GM18505 (cell line): Measurements from ENCODE around the gene HAO1.
A peak's percentile ranks its signal among the peaks of the same experiment; 100 is the strongest.
"Not testable (repeated sequence)": the region's sequence is repeated elsewhere in the genome, so short reads cannot be mapped to it uniquely, and the experiment has no call there.

Experiments
- ATAC-seq: cut with Tn5 transposase; IDR thresholded peaks from one replicate; pipeline ENCODE4 v1.9.1; 2021; ENCODE audit not compliant: unreplicated experiment
- POLR2A ChIP-seq: IDR thresholded peaks from 4 replicates; pipeline ENCODE4 v1.6.1; 2011; ENCODE audit warnings: borderline replicate concordance; ENCODE audit not compliant: insufficient read depth, insufficient read length; ENCODE audit errors: extremely low read depth

The HAO1 gene

GRCh38 chr20:7940341-7940740 is at the start of gene HAO1:
TSS of gene HAO1 (minus strand) at chr20:7940458. CDS start at chr20:7940422, 36 bp downstream.
- TF ChIP-seq POLR2A: no peak
- ATAC-seq: no peak

- TF ChIP-seq POLR2A: no peak
- ATAC-seq: no peak
These were observed 49.1 kb upstream of the HAO1 start for GRCh38 chr20:7989379-7989778.

GRCh38 chr20:7985916-7986315 is 45.7 kb upstream of the HAO1 start:
- TF ChIP-seq POLR2A: no peak
- ATAC-seq: no peak

- no peak for ATAC-seq
- TF ChIP-seq POLR2A: no peak
These were observed 43.9 kb upstream of the HAO1 start for GRCh38 chr20:7984192-7984591.

- TF ChIP-seq POLR2A: no peak
- no peak for ATAC-seq
These were observed 41.1 kb upstream of the HAO1 start for GRCh38 chr20:7981374-7981773.

GRCh38 chr20:7980332-7981046 is 40.2 kb upstream of the HAO1 start:
- peak; percentile 68 for ATAC-seq

GRCh38 chr20:7977709-7978108 is 37.5 kb upstream of the HAO1 start:
- no peak for ATAC-seq
- TF ChIP-seq POLR2A: no peak

More at GRCh38 chr20:7980332-7981046, 40.2 kb upstream of the HAO1 start:
- TF ChIP-seq POLR2A: no peak

- no peak for ATAC-seq
- no peak for TF ChIP-seq POLR2A
These were observed 35.7 kb upstream of the HAO1 start for GRCh38 chr20:7975851-7976414.

- ATAC-seq: no peak
These were observed 34.7 kb upstream of the HAO1 start for GRCh38 chr20:7974785-7975435.

GRCh38 chr20:7971536-7972280 is 31.4 kb upstream of the HAO1 start:
- TF ChIP-seq POLR2A: no peak
- ATAC-seq: no peak

More at GRCh38 chr20:7974785-7975435, 34.7 kb upstream of the HAO1 start:
- TF ChIP-seq POLR2A: no peak

GRCh38 chr20:7967199-7967844 is 27.1 kb upstream of the HAO1 start:
- no peak for ATAC-seq
- no peak for TF ChIP-seq POLR2A

GRCh38 chr20:7966176-7966575 is 25.9 kb upstream of the HAO1 start:
- no peak for TF ChIP-seq POLR2A
- ATAC-seq: no peak

- no peak for TF ChIP-seq POLR2A
- ATAC-seq: no peak
These were observed 19.2 kb upstream of the HAO1 start for GRCh38 chr20:7959484-7959883.

- not testable (repeated sequence) for ATAC-seq
These were observed 16.3 kb upstream of the HAO1 start for GRCh38 chr20:7956561-7956960.
